Upper lobe of right lung (tissue), 1 donor: ENCODE results near the gene TLE2. TPM values are rescaled to one million over a fixed set of nuclear protein-coding genes. Genes with fewer than 3 reads are reported as not detected.

ENCODE experiments used
- ATAC-seq: fragments of 200-7000 bp; cut with Tn5 transposase; one replicate; pipeline ENCODE4 v1.9.1; 2020; ENCODE audit warnings: mild to moderate bottlenecking, moderate library complexity
- DNase-seq: peaks from one replicate; pipeline ENCODE4 v3.0.0-alpha.2; 2020
- H3K27ac ChIP-seq: fragments of 200-600 bp; one replicate; pipeline ENCODE4 v1.8.0; 2022
- H3K27me3 ChIP-seq: fragments of 200-600 bp; one replicate; pipeline ENCODE4 v1.8.0; 2022; ENCODE audit warnings: mild to moderate bottlenecking
- H3K36me3 ChIP-seq: fragments of 200-600 bp; one replicate; pipeline ENCODE4 v1.8.0; 2022
- H3K4me1 ChIP-seq: fragments of 200-600 bp; one replicate; pipeline ENCODE4 v1.8.0; 2022
- H3K4me3 ChIP-seq: fragments of 200-600 bp; one replicate; pipeline ENCODE4 v1.8.0; 2022; ENCODE audit warnings: mild to moderate bottlenecking
- H3K9me3 ChIP-seq: fragments of 200-600 bp; one replicate; pipeline ENCODE4 v1.8.0; 2022
- CTCF ChIP-seq: fragments of 200-600 bp; IDR thresholded peaks from one replicate; pipeline ENCODE4 v1.8.0; 2022; ENCODE audit warnings: antibody characterized with exemption
- intact Hi-C: fragments of 100-400 bp; cut with DNase I; formaldehyde crosslinking; loops from one replicate; pipeline ENCODE4 v1.11.0; 2022
- total RNA-seq: library from RNA; stranded (reverse); fragmentation: NEBNext Ultra II Directional; extraction: Animal tissue kit (Norgen Biotek cat#: 25700); gene quantifications from one replicate; pipeline ENCODE4 v1.2.1, GENCODE V29; 2021
- donor health status: DM: no; HTN: yes; CAD: no; lungs with severe emphysema.

Gene TLE2
- total RNA-seq, 1 donor from 2014 or later, result 58.6 TPM

- Histone ChIP-seq H3K4me3 (no peak overlapping the region), H3K27me3 (no peaks in the 10 kb centered on the region), H3K4me1 (peaks cover 6% of the 10 kb centered on the region), H3K9me3 (no peaks in the 10 kb centered on the region), H3K36me3 (no peaks in the 10 kb centered on the region), H3K27ac (no peak overlapping the region)
- no peak for TF ChIP-seq CTCF
- DNase-seq (no peak), ATAC-seq (no peak)
- intact Hi-C loops, result no loop called here
These were observed 2.3 kb downstream of the TLE2 start for GRCh38 chr19:3026768-3027167.

GRCh38 chr19:3025549-3025886, 3.6 kb downstream of the TLE2 start:
- Histone ChIP-seq H3K27ac (no peak overlapping the region), H3K27me3 (no peaks in the 10 kb centered on the region), H3K9me3 (no peaks in the 10 kb centered on the region), H3K4me1 (peaks cover 6% of the 10 kb centered on the region), H3K4me3 (no peak overlapping the region), H3K36me3 (no peaks in the 10 kb centered on the region)
- intact Hi-C loops, result no loop called here
- no peak for TF ChIP-seq CTCF
- DNase-seq, result no peak
- no peak for ATAC-seq

DNA sequence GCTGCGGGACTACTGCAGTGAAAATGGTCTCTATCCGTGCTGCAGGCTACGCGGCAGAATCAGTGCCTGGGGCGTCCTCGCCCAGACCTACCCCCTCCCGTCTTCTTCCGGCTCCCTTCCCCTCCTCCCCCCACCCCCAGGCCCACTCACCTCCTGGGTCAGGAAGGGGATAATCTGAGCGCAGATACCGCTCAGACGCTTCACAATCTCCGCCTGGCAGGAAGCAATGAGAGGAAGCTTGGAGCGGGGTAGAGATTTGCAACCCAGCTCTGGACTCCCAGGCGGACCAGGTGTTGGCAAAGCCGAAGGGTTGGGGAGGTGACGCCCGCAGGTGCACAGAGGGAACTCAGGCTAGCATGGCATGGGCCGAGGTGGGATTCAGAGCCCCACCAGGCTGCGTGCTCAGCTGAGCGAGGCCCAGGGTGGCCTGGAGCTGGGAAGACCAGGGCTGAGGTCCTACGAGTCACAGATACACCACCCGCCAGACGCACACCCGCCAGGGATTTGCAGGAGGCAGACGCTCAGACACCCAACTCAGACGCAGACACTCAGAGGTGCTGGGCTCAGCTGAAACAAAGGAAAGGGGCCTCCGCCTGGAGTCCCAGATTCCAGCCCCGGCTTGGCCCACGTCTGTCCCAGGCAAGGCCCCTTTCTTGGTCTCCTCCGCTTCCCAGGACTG, 4.1 kb downstream of the TLE2 start:
- Histone ChIP-seq H3K27ac (no peak overlapping the region), H3K27me3 (no peaks in the 10 kb centered on the region), H3K4me3 (no peak overlapping the region), H3K4me1 (peaks cover 6% of the 10 kb centered on the region), H3K36me3 (no peaks in the 10 kb centered on the region), H3K9me3 (no peaks in the 10 kb centered on the region)
- DNase-seq (no peak), ATAC-seq (no peak)
- intact Hi-C loops, result no loop called here
- TF ChIP-seq CTCF, result no peak

- H3K9me3 ChIP-seq, result no peaks in the 10 kb centered on the region
- ATAC-seq, result no peak
- no peak for TF ChIP-seq CTCF
- no peak overlapping the region for H3K4me3 ChIP-seq
- H3K27me3 ChIP-seq, result no peaks in the 10 kb centered on the region
- H3K4me1 ChIP-seq, result peaks cover 6% of the 10 kb centered on the region
- H3K27ac ChIP-seq, result no peak overlapping the region
- no peaks in the 10 kb centered on the region for H3K36me3 ChIP-seq
- no peak for DNase-seq
- intact Hi-C loops, result no loop called here
These were observed 4.6 kb downstream of the TLE2 start for GRCh38 chr19:3024509-3024869.

GRCh38 chr19:3020321-3020960, 8.6 kb downstream of the TLE2 start:
- Histone ChIP-seq H3K27me3 (no peaks in the 10 kb centered on the region), H3K9me3 (no peaks in the 10 kb centered on the region), H3K4me3 (no peak overlapping the region), H3K4me1 (no peaks in the 10 kb centered on the region), H3K36me3 (peaks cover 7% of the 10 kb centered on the region), H3K27ac (no peak overlapping the region)
- intact Hi-C loops, result no loop called here
- TF ChIP-seq CTCF, result no peak
- no peak for DNase-seq
- no peak for ATAC-seq
